ENCODE measurements around the gene HSDL2.
"Not testable (repeated sequence)": the region's sequence is repeated elsewhere in the genome, so short reads cannot be mapped to it uniquely, and the experiment has no call there.

Gene HSDL2

GRCh38 chr9:112396872-112397271, 17.0 kb downstream of the HSDL2 start:
- DNase-seq (ENCODE audit: low spot score): no peak

GRCh38 chr9:112401175-112401815, 21.4 kb downstream of the HSDL2 start:
- no peak for DNase-seq (ENCODE audit: low spot score)

GRCh38 chr9:112403614-112404201, 23.8 kb downstream of the HSDL2 start:
- DNase-seq (ENCODE audit: low spot score): no peak

GRCh38 chr9:112404508-112404932, 24.6 kb downstream of the HSDL2 start:
- no peak for DNase-seq (ENCODE audit: low spot score)

- DNase-seq (ENCODE audit: low spot score): no peak
These were observed 28.4 kb downstream of the HSDL2 start for GRCh38 chr9:112408275-112408674.

- DNase-seq (ENCODE audit: low spot score): no peak
These were observed 28.9 kb downstream of the HSDL2 start for GRCh38 chr9:112408819-112409218.

GRCh38 chr9:112409758-112410157, 29.9 kb downstream of the HSDL2 start:
- no peak for DNase-seq (ENCODE audit: low spot score)

- DNase-seq (ENCODE audit: low spot score): no peak
These were observed 31.7 kb downstream of the HSDL2 start for GRCh38 chr9:112411626-112412027.

GRCh38 chr9:112413728-112414127, 33.8 kb downstream of the HSDL2 start:
- DNase-seq (ENCODE audit: low spot score): not testable (repeated sequence)

- DNase-seq (ENCODE audit: low spot score): no peak
These were observed 40.3 kb downstream of the HSDL2 start for GRCh38 chr9:112420208-112420607.

GRCh38 chr9:112421771-112422222, 41.9 kb downstream of the HSDL2 start:
- DNase-seq (ENCODE audit: low spot score): no peak

GRCh38 chr9:112422417-112423148, 42.7 kb downstream of the HSDL2 start:
- DNase-seq (ENCODE audit: low spot score): no peak

- no peak for DNase-seq (ENCODE audit: low spot score)
These were observed 50.2 kb downstream of the HSDL2 start for GRCh38 chr9:112430006-112430522.

GRCh38 chr9:112433499-112434392, 53.8 kb downstream of the HSDL2 start:
- no peak for DNase-seq (ENCODE audit: low spot score)

GRCh38 chr9:112434487-112434886, 54.6 kb downstream of the HSDL2 start:
- DNase-seq (ENCODE audit: low spot score): no peak

- DNase-seq (ENCODE audit: low spot score): no peak
These were observed 57.5 kb downstream of the HSDL2 start for GRCh38 chr9:112437406-112437805.

GRCh38 chr9:112439171-112439570, 59.3 kb downstream of the HSDL2 start:
- DNase-seq (ENCODE audit: low spot score): no peak

GRCh38 chr9:112439825-112440224, 59.9 kb downstream of the HSDL2 start:
- DNase-seq (ENCODE audit: low spot score): no peak

- no peak for DNase-seq (ENCODE audit: low spot score)
These were observed 63.3 kb downstream of the HSDL2 start for GRCh38 chr9:112443200-112443599.

- DNase-seq (ENCODE audit: low spot score): no peak
These were observed 63.7 kb downstream of the HSDL2 start for GRCh38 chr9:112443636-112444035.

- no peak for DNase-seq (ENCODE audit: low spot score)
These were observed 65.3 kb downstream of the HSDL2 start for GRCh38 chr9:112445196-112445595.

GRCh38 chr9:112446080-112446479, 66.2 kb downstream of the HSDL2 start:
- DNase-seq (ENCODE audit: low spot score): no peak
